Activated naive CD8-positive, alpha-beta T cell treated with anti-CD3 and anti-CD28 coated beads, Interleukin-2, amount 10 ng/mL, durations not matched to agents 7 days and 5 days (primary cell): Measurements from ENCODE around the gene CEP350. TPM values are rescaled to one million over a fixed set of nuclear protein-coding genes. Genes with fewer than 3 reads are reported as not detected.
"Not testable (repeated sequence)": the region's sequence is repeated elsewhere in the genome, so short reads cannot be mapped to it uniquely, and the experiment has no call there.

ENCODE experiments used
- ATAC-seq: fragments of 150-1000 bp; cut with Tn5 transposase; one replicate; pipeline ENCODE4 v1.10.0; 2021; ENCODE audit warnings: low read depth, moderate library complexity
- POLR2A ChIA-PET: fragments of 350-600 bp; sonication (Branson Sonifier 250); formaldehyde crosslinking; loops from one replicate; lab custom pipeline; 2021; ENCODE audit warnings: antibody characterized with exemption; lab: Charles Lee
- DNase-seq: peaks from one replicate; pipeline ENCODE4 v3.0.0; 2021
- H3K27ac Mint-ChIP-seq: one replicate; pipeline ENCODE4 v1.8.0; 2022; ENCODE audit warnings: mild to moderate bottlenecking, mixed read lengths
- H3K27me3 Mint-ChIP-seq: one replicate; pipeline ENCODE4 v1.8.0; 2022; ENCODE audit warnings: mild to moderate bottlenecking, moderate library complexity, mixed read lengths
- H3K36me3 Mint-ChIP-seq: one replicate; pipeline ENCODE4 v1.8.0; 2021; ENCODE audit warnings: mild to moderate bottlenecking, mixed read lengths
- H3K4me1 Mint-ChIP-seq: one replicate; pipeline ENCODE4 v1.8.0; 2021; ENCODE audit warnings: mixed read lengths
- H3K4me3 Mint-ChIP-seq: one replicate; pipeline ENCODE4 v1.8.0; 2022; ENCODE audit warnings: mild to moderate bottlenecking, moderate library complexity, mixed read lengths
- H3K9me3 Mint-ChIP-seq: one replicate; pipeline ENCODE4 v1.8.0; 2021; ENCODE audit warnings: mixed read lengths
- total RNA-seq, 2 experiments: library from RNA; stranded (reverse); gene quantifications; one replicate each; pipeline ENCODE4 v1.2.3, GENCODE V29; 2021

CEP350 gene
- total RNA-seq, 2 experiments from 2014 or later, result 63.4 to 73.6 TPM

- no peak for ATAC-seq
- Mint-ChIP-seq H3K27ac (no peak overlapping the region), H3K27me3 (no peaks in the 10 kb centered on the region), H3K9me3 (no peaks in the 10 kb centered on the region), H3K4me3 (no peak overlapping the region), H3K36me3 (peaks cover 31% of the 10 kb centered on the region), H3K4me1 (peaks cover 5% of the 10 kb centered on the region)
- DNase-seq, result no peak
- POLR2A ChIA-PET, result no interaction called here
These were observed 157.5 kb downstream of the CEP350 start for GRCh38 chr1:180112091-180112490.

DNA sequence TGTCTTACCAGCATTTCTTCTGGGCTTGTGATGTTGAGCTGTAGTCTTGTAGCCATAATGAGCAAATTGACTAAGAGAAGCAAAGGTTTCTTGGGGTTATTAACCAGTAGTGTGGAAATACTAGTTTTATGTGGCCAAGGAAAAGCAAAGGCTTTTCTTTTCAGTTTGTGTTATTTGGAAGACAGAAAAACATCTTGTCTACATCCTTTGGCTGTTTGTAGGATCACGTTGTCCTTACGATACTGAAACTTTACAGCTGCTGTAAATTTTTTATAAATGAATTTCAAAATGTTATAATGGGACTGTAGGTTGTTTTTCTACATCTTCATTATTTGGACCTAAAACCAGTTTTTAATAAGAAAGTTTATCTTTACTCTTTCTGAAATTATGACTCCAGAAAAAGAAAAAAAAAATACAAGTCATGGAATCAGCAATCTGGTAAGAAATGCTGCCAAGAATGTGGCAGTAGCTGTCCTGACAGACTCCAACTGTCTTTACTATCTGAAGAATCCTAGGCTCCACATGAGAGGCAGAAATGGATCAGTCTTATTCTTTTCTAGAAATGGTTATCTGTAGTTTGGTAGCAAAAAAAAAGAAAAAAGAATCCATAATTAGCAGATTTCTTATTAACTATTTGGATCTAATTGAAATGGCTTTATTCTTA lies 158.5 kb downstream of the CEP350 start:
- H3K4me3 Mint-ChIP-seq, result no peak overlapping the region
- H3K27ac Mint-ChIP-seq, result no peak overlapping the region
- peaks cover 5% of the 10 kb centered on the region for H3K4me1 Mint-ChIP-seq
- no peaks in the 10 kb centered on the region for H3K9me3 Mint-ChIP-seq
- POLR2A ChIA-PET, result no interaction called here
- peaks cover 28% of the 10 kb centered on the region for H3K36me3 Mint-ChIP-seq
- DNase-seq, result no peak
- peaks cover 2% of the 10 kb centered on the region for H3K27me3 Mint-ChIP-seq
- no peak for ATAC-seq

DNA sequence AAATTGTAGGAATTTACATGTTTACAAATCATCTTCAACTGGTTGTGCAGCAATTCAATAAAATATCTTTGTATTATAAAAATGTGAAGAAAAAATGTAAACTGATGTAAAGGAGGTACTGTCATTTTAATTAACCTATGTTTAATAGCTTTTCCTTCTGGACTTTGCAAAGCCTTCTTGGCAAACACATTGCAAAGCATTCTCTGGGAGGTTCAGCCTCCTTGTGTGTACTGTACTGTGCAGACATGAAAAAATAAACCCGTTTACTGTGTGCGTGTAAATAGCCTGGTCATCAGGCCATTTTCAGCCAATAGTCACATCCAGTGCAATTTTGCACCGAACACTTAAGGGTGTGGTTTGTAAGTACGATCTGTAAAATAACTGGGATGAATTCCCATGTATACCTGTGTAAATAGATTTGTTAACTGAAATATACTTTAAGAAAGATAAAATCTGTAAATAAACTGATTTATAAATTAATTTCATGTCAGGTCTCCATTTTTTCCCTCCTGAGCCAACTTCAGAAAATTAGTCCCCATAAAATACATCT lies 159.9 kb downstream of the CEP350 start:
- Mint-ChIP-seq H3K27me3 (peaks cover 2% of the 10 kb centered on the region), H3K4me1 (peaks cover 5% of the 10 kb centered on the region), H3K9me3 (no peaks in the 10 kb centered on the region), H3K36me3 (peaks cover 28% of the 10 kb centered on the region), H3K27ac (no peak overlapping the region), H3K4me3 (no peak overlapping the region)
- POLR2A ChIA-PET, result no interaction called here
- ATAC-seq (no peak), DNase-seq (no peak)

- Mint-ChIP-seq H3K4me3 (no peak overlapping the region), H3K36me3 (peaks cover 13% of the 10 kb centered on the region), H3K4me1 (no peaks in the 10 kb centered on the region), H3K27ac (no peak overlapping the region), H3K9me3 (no peaks in the 10 kb centered on the region), H3K27me3 (peaks cover 2% of the 10 kb centered on the region)
- DNase-seq (no peak), ATAC-seq (no peak)
- POLR2A ChIA-PET, result no interaction called here
These were observed 162.6 kb downstream of the CEP350 start for GRCh38 chr1:180116964-180117763.

- no peak overlapping the region for H3K4me3 Mint-ChIP-seq
- ATAC-seq (no peak), DNase-seq (no peak)
- H3K27me3 Mint-ChIP-seq, result peaks cover 2% of the 10 kb centered on the region
- H3K36me3 Mint-ChIP-seq, result peaks cover 11% of the 10 kb centered on the region
- POLR2A ChIA-PET, result no interaction called here
- no peaks in the 10 kb centered on the region for H3K9me3 Mint-ChIP-seq
- no peak overlapping the region for H3K27ac Mint-ChIP-seq
- H3K4me1 Mint-ChIP-seq, result no peaks in the 10 kb centered on the region
These were observed 163.1 kb downstream of the CEP350 start for GRCh38 chr1:180117764-180118116.

GRCh38 chr1:180119837-180120236 lies 165.2 kb downstream of the CEP350 start:
- no peak overlapping the region for H3K4me3 Mint-ChIP-seq
- H3K4me1 Mint-ChIP-seq, result no peaks in the 10 kb centered on the region
- H3K36me3 Mint-ChIP-seq, result peaks cover 6% of the 10 kb centered on the region
- ATAC-seq (no peak), DNase-seq (no peak)
- H3K9me3 Mint-ChIP-seq, result no peaks in the 10 kb centered on the region
- POLR2A ChIA-PET, result no interaction called here
- H3K27ac Mint-ChIP-seq, result no peak overlapping the region
- peaks cover 2% of the 10 kb centered on the region for H3K27me3 Mint-ChIP-seq

- H3K27ac Mint-ChIP-seq, result no peak overlapping the region
- DNase-seq, result no peak
These were observed 168.9 kb downstream of the CEP350 start for GRCh38 chr1:180123463-180123936.

DNA sequence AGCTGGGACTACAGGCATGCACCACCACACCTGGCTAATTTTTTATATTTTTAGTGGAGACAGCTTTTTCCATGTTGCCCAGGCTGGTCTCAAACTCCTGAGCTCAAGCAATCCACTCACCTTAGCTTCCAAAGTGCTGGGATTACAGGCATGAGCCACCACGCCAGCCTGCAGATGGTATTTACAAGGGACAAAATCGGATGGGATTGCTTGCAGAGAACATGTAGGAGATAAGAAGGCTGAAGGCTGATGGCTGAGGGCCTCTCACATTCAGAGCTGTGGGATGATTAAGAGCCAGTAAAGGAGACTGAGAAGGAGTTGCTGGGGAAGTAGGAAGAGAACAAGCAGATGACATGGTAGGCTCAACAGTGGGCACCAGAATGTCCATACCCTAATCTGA lies 176.0 kb downstream of the CEP350 start:
- H3K4me1 Mint-ChIP-seq, result peaks cover 6% of the 10 kb centered on the region
- POLR2A ChIA-PET, result no interaction called here
- no peak overlapping the region for H3K4me3 Mint-ChIP-seq
- DNase-seq (no peak), ATAC-seq (no peak)
- no peaks in the 10 kb centered on the region for H3K9me3 Mint-ChIP-seq
- no peaks in the 10 kb centered on the region for H3K36me3 Mint-ChIP-seq
- H3K27ac Mint-ChIP-seq, result no peak overlapping the region
- H3K27me3 Mint-ChIP-seq, result peaks cover 19% of the 10 kb centered on the region

More at GRCh38 chr1:180123463-180123936, 168.9 kb downstream of the CEP350 start:
- H3K9me3 Mint-ChIP-seq, result no peaks in the 10 kb centered on the region
- no peaks in the 10 kb centered on the region for H3K36me3 Mint-ChIP-seq
- no peaks in the 10 kb centered on the region for H3K27me3 Mint-ChIP-seq
- no peak for ATAC-seq
- POLR2A ChIA-PET, result no interaction called here
- no peaks in the 10 kb centered on the region for H3K4me1 Mint-ChIP-seq
- no peak overlapping the region for H3K4me3 Mint-ChIP-seq

GRCh38 chr1:180131510-180131909 lies 176.9 kb downstream of the CEP350 start:
- DNase-seq (no peak), ATAC-seq (peak; percentile 52)
- H3K4me1 Mint-ChIP-seq, result peaks cover 6% of the 10 kb centered on the region
- POLR2A ChIA-PET, result no interaction called here
- H3K9me3 Mint-ChIP-seq, result no peaks in the 10 kb centered on the region
- no peaks in the 10 kb centered on the region for H3K36me3 Mint-ChIP-seq
- H3K27me3 Mint-ChIP-seq, result peaks cover 23% of the 10 kb centered on the region
- H3K27ac Mint-ChIP-seq, result no peak overlapping the region
- H3K4me3 Mint-ChIP-seq, result no peak overlapping the region

DNA sequence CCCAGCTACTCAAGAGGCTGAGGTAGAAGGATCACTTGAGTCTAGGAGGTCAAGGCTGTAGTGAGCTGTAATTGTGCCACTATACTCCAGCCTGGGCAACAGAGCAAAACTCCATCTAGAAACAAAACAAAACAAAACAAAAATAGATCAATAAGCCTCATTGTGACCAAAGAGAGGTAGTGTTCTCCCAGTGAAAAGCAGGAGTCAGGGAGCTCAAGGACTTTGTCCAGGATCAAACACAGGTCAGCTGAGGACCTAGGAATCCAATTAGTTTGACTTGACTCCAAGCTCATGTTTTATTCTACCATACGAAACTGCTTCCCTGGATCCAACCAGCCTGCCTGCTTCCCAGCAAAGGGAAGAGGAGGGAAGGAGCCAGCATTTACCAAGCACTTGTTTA lies 178.6 kb downstream of the CEP350 start:
- peaks cover 32% of the 10 kb centered on the region for H3K27me3 Mint-ChIP-seq
- no peak overlapping the region for H3K27ac Mint-ChIP-seq

GRCh38 chr1:180133688-180134087 lies 179.1 kb downstream of the CEP350 start:
- H3K4me1 Mint-ChIP-seq, DNase-seq, ATAC-seq, H3K4me3 Mint-ChIP-seq, H3K27ac Mint-ChIP-seq, H3K36me3 Mint-ChIP-seq, H3K9me3 Mint-ChIP-seq, POLR2A ChIA-PET: not testable (repeated sequence)
- peaks cover 32% of the 10 kb centered on the region for H3K27me3 Mint-ChIP-seq

More for the DNA sequence above, 178.6 kb downstream of the CEP350 start:
- POLR2A ChIA-PET, result no interaction called here
- H3K4me1 Mint-ChIP-seq, result peaks cover 6% of the 10 kb centered on the region
- H3K36me3 Mint-ChIP-seq, result no peaks in the 10 kb centered on the region
- ATAC-seq, result no peak
- DNase-seq, result no peak
- H3K4me3 Mint-ChIP-seq, result no peak overlapping the region
- no peaks in the 10 kb centered on the region for H3K9me3 Mint-ChIP-seq

DNA sequence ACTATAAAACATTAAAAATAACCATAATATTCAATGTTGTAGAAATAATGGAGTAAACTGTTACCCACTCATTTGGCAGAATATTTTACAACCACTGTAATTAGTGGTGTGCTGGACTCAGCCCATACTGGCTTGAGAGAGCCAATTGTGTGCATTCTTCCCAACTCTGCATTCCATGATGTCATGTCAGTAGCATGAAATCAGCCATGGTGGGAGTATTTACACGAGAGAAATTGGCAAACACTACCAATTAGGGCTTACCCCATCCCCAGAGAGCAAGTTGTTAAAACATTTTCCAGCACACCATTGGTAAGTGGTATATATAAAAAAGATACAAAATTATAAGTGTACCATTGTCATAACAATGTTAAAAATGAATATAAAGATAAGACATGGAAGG lies 180.9 kb downstream of the CEP350 start:
- ATAC-seq (no peak), DNase-seq (no peak)
- Mint-ChIP-seq H3K27me3 (peaks cover 37% of the 10 kb centered on the region), H3K4me1 (peaks cover 6% of the 10 kb centered on the region), H3K4me3 (no peak overlapping the region), H3K9me3 (no peaks in the 10 kb centered on the region), H3K36me3 (no peaks in the 10 kb centered on the region), H3K27ac (no peak overlapping the region)
- POLR2A ChIA-PET, result no interaction called here

- no peak overlapping the region for H3K27ac Mint-ChIP-seq
- H3K4me3 Mint-ChIP-seq, result no peak overlapping the region
- H3K36me3 Mint-ChIP-seq, result no peaks in the 10 kb centered on the region
- DNase-seq (no peak), ATAC-seq (no peak)
- peaks cover 41% of the 10 kb centered on the region for H3K27me3 Mint-ChIP-seq
- H3K4me1 Mint-ChIP-seq, result peaks cover 5% of the 10 kb centered on the region
- POLR2A ChIA-PET, result no interaction called here
- no peaks in the 10 kb centered on the region for H3K9me3 Mint-ChIP-seq
These were observed 181.8 kb downstream of the CEP350 start for GRCh38 chr1:180136331-180136967.
